Activated naive CD4-positive, alpha-beta T cell (primary cell): Measurements from ENCODE around the gene MRTFA.
"Not testable (repeated sequence)": the region's sequence is repeated elsewhere in the genome, so short reads cannot be mapped to it uniquely, and the experiment has no call there.

Experiments
- DNase-seq, 4 experiments: peaks; one replicate each; lab custom pipeline; 2025; lab: John Stamatoyannopoulos, UW

The MRTFA gene

GRCh38 chr22:40521046-40521445 is 115.5 kb downstream of the MRTFA start:
- no peak for DNase-seq

DNA sequence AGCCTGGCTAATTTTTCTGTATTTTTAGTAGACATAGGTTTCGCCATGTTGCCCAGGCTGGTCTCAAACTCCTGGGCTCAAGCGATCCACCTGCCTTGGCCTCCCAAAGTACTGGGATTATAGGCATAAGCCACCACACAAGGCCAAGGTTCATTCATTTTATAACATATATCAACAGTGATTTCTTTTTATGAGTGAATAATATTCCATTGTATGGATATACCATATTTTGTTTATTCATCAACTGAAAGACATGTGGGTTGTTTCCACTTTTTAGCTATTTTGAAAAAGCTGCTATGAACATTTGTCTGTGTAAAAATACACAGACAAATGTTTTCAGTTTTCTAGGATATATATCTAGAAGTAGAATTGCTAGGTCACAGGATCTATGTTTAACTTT is 116.0 kb downstream of the MRTFA start:
- no peak for DNase-seq

GRCh38 chr22:40519948-40520331 is 116.6 kb downstream of the MRTFA start:
- DNase-seq, result no peak

DNA sequence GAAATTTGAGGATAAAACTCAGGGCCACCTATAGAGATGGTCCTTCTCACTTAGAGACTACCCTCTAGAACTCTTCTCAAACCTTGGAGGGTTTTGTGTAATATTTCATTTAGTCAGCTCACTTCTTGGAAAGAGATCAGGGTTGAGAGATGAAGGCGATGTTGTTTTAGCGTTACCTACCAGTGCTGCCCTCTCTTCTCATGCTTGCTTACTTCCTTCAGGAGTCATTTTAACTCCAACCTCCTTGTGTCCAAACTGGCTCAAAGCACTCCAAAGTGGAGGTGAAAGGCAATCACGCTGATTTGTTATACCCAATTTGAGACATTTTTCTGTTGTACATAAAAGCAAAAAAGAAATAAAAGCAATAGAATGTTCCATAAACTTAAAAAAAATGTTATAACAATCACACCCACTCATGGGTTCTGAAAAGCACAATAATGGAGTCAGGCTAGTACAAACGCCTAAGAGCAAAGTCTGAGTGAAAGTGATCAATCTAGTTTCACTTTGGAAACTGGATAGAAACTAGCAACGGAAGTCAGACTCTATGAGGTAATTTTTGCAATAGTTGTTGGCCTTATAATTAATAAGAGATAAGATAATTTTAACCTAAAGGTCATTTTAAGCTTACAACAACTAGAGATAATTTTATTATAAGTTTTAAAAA is 117.1 kb downstream of the MRTFA start:
- DNase-seq, result no peak

- no peak for DNase-seq
These were observed 117.7 kb downstream of the MRTFA start for GRCh38 chr22:40518840-40519239.

GRCh38 chr22:40517631-40518030 is 118.9 kb downstream of the MRTFA start:
- DNase-seq, result no peak

- DNase-seq, result no peak
These were observed 120.1 kb downstream of the MRTFA start for GRCh38 chr22:40516416-40516815.

GRCh38 chr22:40512426-40513136 is 123.9 kb downstream of the MRTFA start:
- no peak for DNase-seq

DNA sequence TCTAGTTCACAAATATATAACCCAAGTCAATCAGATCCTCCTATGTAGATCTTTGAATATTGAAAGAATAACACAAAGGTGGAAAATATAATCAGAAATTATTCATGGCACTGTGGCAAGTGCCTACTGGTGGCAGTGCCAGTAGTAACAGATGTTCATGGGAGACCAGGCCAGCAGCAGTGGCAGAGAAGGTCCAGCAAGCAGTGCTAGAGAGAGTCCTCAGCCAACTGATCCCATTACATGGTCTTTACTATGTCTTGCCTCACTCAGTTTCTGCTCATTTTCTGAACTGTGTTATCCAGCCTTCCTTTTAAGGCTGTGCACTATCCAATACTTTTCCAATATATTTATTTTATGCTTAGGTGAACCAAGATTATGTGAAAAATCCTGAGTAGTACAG is 124.9 kb downstream of the MRTFA start:
- DNase-seq, result no peak

- no peak for DNase-seq
These were observed 125.7 kb downstream of the MRTFA start for GRCh38 chr22:40510631-40511364.

DNA sequence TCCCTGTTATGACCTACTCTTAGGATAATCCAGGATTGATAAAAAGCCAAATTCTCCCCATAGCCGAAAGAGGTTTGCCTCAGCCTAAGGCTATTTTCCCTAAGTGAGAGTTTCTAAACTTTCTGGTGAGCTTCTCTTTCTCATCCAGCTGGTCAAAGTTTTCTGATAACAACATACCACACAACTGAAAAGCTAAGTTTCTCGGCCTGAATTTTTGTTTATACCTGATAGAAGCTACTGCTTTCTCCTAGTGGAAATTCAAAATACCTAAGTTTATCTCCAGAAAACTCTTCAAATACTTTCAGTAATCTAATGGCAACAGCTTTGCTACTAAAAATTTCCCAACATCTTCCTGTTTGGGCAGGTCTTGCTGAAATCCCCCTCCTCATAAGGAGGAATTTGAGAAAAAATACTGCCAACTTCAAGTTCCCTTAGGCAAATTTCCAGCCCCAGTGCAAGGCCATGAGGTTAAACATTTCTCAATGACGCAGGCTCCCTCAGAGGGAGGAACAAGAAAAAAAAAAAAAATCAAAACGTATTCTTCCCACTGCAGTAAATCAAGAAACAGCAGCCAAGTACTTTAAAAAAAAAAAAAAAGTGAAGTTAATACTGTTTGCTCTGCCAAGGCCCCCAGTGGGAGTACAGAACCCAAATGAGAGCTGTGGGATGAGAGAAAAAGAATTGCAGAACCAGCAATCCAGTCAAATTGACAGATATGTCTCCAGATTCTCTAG is 127.0 kb downstream of the MRTFA start:
- no peak for DNase-seq

DNA sequence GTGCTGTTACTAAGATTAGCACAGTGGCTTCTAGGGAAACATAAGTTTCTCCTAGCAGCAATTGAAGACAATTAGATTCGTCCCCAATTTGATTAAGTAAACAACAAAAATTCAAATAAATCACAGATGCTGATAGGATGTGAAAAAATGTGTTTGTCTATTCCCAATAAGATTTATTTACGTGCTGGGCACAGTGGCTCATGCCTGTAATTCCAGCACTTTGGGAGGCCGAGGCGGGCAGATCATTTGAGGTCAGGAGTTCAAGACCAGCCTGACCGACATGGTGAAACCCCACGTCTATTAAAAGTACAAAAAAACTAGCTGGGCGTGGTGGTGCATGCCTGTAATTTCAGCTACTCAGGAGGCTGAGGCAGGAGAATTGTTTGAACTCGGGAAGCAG is 128.5 kb downstream of the MRTFA start:
- DNase-seq, result not testable (repeated sequence)

- DNase-seq, result no peak
These were observed 129.0 kb downstream of the MRTFA start for GRCh38 chr22:40507491-40507890.

DNA sequence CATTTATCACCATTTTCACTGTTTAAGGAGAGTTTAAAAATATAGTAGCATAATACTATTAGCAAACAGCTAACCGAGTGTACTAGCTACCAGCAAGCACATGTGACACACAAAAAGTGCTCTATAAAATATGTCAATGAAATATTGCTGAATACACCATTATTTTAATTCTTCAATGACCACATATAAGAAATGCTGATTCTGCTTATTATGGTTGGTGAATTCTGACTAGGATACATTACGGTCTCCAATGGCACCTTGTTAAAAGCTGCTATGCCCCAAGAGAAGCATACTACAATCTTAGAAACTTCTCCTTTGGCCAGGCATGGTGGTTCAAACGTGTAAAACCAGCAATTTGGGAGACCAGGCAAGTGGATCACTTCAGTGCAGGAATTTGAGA is 129.8 kb downstream of the MRTFA start:
- DNase-seq, result no peak

DNA sequence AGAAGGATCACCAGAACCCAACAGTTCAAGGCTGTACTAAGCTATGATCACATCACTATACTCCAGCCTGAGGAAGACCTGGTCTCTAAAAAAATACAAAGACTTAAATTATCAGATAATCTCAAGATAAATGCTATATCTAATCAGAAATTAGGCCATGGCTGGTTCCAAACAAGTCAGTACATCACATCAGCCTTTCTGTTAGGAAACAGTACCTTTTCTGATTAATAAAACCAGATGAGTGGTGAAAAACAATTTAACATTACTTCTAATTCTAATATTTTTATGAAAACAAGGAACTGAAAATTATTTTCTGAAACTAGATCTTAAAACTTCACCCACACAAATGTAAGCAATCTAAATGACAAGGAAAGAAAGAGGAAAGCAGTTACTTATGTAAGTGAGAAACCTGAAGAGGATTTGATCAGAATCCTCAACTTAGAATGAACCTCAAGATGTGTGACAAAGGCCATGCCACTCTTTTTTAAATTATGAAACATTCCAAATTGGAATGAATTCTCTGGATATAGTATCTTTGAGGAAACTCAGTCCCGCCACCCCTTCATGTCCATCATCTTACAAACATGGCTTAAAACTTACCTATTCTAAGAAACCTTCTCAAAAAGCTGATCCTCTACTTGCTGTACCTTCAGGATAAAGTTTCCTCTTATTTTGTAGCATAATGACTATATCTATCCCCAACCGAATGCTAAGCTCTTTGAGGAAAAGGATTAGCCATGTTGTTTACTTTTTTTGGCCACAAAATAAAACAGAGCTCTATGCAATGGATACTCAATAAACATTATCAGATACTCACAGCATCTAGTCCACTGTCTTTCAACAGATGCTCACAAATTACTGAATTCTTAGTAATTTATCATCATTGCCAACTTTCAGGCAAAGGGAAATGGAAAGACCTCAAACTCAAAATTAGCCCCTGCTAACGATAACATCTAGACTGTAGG is 132.0 kb downstream of the MRTFA start:
- no peak for DNase-seq

DNA sequence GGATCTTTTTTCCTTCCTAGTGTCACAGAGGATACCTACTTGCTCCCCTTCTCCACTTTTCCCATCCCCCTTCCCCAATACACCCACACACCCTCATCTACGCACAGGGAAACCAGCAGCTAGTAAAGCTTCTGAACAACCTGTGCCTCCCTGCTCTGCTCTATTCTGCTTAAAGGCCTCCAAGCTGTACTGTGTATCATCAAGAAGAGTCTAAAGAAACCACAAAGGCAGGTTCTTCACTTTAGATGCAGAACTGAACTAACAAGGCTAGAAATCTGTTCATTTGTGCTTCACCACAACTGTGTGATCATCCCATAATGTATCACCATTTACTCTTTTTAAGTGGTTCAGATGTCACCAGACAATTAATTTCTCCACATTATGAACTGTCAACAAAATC is 133.6 kb downstream of the MRTFA start:
- DNase-seq, result no peak

- not testable (repeated sequence) for DNase-seq
These were observed 136.1 kb downstream of the MRTFA start for GRCh38 chr22:40500465-40500786.

DNA sequence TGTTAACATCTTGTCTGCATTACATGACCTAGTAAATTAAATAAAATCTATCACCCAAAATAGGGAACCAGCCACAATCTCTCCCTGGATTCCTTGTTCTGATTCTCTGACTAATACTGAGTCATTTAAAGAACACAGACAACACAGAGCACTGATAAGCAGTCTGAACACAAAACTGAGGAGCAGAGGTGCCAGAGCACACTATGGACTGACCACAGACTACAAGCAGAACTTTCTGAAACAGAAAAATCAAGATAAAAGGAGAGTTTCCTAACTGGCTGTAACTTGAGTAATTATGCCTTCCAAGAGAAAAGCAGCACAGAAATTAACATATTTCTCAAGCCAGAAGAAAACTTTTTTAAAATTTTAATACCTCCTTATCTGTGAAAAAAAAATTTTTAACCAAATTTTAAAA is 137.3 kb downstream of the MRTFA start:
- DNase-seq, result no peak

DNA sequence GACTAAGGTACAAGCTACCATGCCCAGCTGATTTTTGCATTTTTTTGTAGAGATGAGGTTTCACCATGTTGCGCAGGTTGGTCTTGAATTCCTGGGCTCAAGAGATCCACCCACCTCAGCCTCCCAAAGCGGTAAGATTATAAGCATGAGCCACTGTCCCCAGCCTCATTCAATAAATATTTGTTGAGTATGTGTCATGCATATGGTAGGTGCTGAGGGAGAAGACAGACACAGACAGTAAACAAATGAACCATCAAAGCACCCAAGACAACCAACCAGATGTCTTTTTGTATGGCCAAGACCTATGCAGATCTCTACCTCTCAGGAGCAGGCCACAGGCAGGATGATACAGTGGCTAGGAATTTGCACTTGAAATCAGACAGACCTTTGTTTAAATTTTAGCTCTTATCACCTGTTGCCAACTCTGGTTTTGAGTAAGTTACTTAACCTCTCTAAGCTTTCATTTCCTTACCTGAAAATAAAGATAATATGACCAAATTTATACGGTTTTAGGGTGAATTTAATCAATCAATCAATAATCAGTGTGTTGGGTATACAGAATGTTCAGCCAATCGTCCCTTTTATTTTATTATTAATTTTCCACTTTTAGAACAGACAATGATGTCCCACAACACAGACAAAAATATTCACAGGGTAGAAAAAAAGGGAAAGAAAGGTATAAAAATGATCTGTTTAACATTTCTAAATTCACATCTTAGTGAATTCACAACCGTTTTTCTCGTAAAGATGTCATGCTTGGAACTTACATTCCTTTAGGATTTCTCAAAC is 137.9 kb downstream of the MRTFA start:
- no peak for DNase-seq

DNA sequence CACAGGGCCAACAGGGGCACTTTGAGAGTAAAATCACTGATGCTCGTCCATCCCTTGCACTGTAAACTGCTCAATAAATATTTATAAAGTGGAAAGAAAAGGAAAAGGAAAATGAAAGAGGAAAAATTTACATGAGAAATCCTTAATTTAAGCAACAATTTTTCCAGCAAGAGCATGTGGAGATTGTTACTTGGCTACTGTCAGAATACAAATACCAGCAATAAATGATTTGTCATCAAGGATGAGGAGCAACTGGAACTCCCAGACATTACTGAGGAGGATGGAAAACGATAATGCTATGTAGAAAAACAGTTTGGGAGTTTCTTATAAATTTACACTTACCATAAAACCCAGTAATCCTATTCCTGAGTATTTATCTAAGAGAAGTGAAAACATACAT is 143.1 kb downstream of the MRTFA start:
- DNase-seq, result no peak
